Measurements from ENCODE around the gene RBBP6.

GRCh38 chr16:24515186-24515585 lies 24.2 kb upstream of the RBBP6 start:
- TF ChIP-seq BACH1 (tag; IDR thresholded peaks at IDR 0.05), result no peak
- TF ChIP-seq MEF2D (tag; conservative IDR thresholded peaks at IDR 0.05; ENCODE audit: low read depth), result no peak
- TF ChIP-seq BCLAF1 (IDR thresholded peaks at IDR 0.05; ENCODE audit: borderline replicate concordance in 1 of 2, control insufficient read depth in 1 of 2, low read depth in 2 of 2, low read length in 1 of 2), result no peak
- TF ChIP-seq TAF1 (IDR thresholded peaks at IDR 0.05; ENCODE audit: control insufficient read depth, extremely low read depth, insufficient read depth, low read length, severe bottlenecking), result no peak
- TF ChIP-seq POLR2A (conservative IDR thresholded peaks at IDR 0.05), result no peak
